ENCODE measurements around the gene UTS2R.

Gene UTS2R

DNA sequence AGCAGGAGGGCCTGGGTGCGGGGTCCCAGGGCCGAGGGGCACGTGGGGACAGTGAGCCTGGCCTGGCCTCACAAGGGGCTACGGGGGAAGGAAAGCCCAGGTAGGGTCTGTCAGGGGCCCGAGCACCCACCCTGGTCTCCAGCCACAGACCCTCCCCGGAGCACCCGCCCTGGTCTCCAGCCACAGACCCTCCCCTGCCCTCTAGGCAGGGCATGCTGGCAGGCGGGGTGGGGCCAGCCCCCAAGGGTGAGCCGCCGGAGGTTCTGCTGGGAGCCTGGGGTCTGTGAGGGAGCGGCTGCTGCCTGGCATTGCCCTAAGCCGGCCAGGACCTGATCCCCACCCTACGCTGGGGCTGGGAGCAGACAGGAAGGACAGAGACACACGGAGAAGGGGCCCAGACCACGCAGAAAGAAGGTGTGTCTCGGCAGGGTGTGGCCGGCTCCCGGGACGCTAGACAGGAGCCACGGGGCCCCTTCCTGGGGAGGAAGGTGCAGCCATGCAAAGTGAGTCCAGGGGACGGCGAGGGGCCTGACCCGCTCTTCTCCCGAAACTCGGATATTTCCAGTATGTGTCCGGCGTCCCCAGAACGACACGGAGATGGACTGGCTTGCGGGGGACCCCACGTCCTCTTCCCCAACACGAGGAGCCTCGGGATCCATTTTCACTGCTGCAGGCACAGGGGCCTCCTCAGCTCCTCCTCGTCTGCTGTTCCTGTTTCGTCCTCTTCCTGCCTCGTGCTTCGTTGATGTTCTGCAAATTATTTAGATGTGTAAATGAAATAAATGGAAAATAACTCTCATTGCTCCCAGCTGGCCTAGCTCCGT is 15.5 kb downstream of the UTS2R start:
- DNase-seq (ENCODE audit: low spot score) = no peak
- no peak for TF ChIP-seq CTCF (IDR thresholded peaks at IDR 0.05; ENCODE audit: extremely low read depth, missing control alignments)

- no peak for DNase-seq (ENCODE audit: low spot score)
- TF ChIP-seq CTCF (IDR thresholded peaks at IDR 0.05; ENCODE audit: extremely low read depth, missing control alignments) = no peak
Measured at GRCh38 chr17:82387705-82388106, 16.1 kb downstream of the UTS2R start.

DNA sequence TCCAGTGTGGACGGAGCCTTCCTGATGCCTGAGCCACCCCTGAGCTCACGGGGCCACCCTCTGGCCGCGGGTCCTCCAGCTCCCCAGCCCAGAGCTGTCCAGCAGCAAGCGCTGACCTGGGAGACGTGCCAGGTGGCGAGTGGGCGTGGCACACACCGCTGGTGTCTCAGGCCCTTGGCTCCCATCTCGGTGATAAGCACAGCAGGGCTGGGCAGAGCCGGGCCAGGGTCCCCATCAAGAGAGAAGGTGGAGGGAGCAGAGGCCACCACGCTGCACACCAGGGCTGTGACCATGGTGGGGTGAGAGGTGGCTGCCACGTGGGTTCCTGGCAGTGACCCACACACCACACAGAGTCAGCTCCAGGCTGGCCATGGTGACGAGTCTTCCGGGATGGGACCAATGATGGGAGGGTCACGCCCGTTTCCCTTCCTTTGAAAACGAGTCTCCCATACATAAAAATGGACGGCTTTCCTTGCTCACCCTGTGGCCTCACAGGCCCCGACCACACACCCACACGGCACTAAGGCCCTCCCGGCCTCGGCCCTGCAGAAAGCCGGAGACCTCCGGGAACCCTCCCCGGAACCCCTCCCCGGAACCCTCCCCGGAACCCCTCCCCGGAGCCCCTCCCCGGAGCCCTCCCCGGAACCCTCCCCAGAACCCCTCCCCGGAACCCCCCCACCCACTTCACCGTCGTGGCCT is 16.8 kb downstream of the UTS2R start:
- TF ChIP-seq CTCF (IDR thresholded peaks at IDR 0.05; ENCODE audit: extremely low read depth, missing control alignments) = no peak

DNA sequence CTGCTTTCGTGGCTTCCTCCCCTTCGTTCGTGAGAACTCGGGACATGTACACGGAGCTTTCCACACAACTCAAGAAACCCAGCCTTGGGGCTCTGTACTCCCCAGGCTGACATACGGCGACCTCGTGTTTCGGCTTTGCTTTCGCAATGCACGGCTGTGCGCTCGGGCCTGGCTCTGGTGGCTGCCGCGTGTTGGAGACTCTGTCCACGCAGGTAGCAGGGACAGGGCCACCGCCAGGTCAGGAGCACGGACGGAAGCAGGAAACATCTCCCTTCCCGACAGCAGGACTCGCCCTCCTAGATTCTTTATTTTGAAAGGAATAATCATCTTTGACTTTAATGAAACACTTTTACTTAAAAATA is 17.3 kb downstream of the UTS2R start:
- DNase-seq (ENCODE audit: low spot score) = no peak
- no peak for TF ChIP-seq CTCF (IDR thresholded peaks at IDR 0.05; ENCODE audit: extremely low read depth, missing control alignments)

More for the DNA sequence above, 16.8 kb downstream of the UTS2R start:
- DNase-seq (ENCODE audit: low spot score) = no peak

GRCh38 chr17:82389379-82389778 is 17.8 kb downstream of the UTS2R start:
- TF ChIP-seq CTCF (IDR thresholded peaks at IDR 0.05; ENCODE audit: extremely low read depth, missing control alignments) = no peak
- no peak for DNase-seq (ENCODE audit: low spot score)

DNA sequence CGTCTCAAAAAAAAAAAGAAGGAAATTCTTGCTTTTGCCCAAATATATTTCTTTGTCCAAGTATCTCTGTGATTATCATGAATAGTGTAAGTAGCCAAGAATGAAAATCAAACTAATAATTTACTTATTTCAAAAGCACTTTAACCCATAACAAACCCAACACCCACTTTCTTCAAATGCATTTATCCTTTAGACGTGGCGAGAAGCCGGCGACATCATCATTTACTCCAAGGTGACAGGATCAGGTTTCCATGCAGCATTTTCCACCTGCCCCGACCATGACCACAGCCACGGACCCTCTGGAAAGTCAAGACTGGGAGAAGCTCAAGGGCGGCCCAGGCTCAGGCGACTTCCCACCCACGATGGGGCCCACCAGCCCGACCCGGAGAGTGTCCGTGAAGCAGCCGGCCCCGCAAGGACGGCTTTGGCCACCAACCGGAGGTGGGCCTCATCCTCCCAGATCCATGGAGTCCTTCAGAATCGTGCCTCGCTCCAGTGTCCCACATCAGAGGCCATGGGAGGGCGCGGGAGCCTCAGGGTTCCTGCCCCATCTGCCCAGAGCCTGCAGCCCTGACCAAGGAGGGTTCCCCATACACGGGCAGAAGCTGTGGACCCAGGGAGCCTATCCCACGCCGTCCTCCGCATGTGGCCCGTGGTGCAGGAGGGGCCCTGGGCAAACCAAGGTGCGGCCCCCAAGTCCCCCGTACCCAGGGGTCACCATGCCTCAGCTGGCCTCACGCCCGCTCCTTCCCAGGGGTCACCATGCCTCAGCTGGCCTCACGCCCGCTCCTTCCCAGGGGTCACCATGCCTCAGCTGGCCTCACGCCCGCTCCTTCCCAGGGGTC is 18.7 kb downstream of the UTS2R start:
- TF ChIP-seq CTCF (IDR thresholded peaks at IDR 0.05; ENCODE audit: extremely low read depth, missing control alignments) = no peak
- no peak for DNase-seq (ENCODE audit: low spot score)
